DOHH2 (cell line): ENCODE data around the gene DOCK6.
"Not testable (repeated sequence)": the region's sequence is repeated elsewhere in the genome, so short reads cannot be mapped to it uniquely, and the experiment has no call there.

ENCODE experiments used
- H3F3A ChIP-seq: fragments of 200-600 bp; sonication (generic), shearing (Covaris generic); 2 replicates; pipeline ENCODE4 v1.6.0; 2016; ENCODE audit warnings: antibody characterized with exemption, mild to moderate bottlenecking; ENCODE audit not compliant: control insufficient read depth, insufficient read depth
- H3K27ac ChIP-seq: fragments of 200-600 bp; sonication (generic); 2 replicates; pipeline ENCODE4 v1.5.1; 2014; ENCODE audit warnings: low read depth, mild to moderate bottlenecking, low read length, moderate library complexity
- H3K27me3 ChIP-seq: fragments of 200-600 bp; sonication (generic); 2 replicates; pipeline ENCODE4 v1.6.1; 2014; ENCODE audit warnings: mild to moderate bottlenecking, low read length, mixed read lengths; ENCODE audit not compliant: control insufficient read depth
- H3K36me3 ChIP-seq: fragments of 200-600 bp; sonication (generic); 2 replicates; pipeline ENCODE4 v1.6.1; 2014; ENCODE audit warnings: mild to moderate bottlenecking, low read length, moderate library complexity, mixed read lengths; ENCODE audit not compliant: control insufficient read depth
- H3K4me1 ChIP-seq: fragments of 200-600 bp; sonication (generic); 2 replicates; pipeline ENCODE4 v1.6.1; 2014; ENCODE audit warnings: mild to moderate bottlenecking, low read length, mixed read lengths; ENCODE audit not compliant: control insufficient read depth
- H3K4me2 ChIP-seq: fragments of 200-600 bp; sonication (generic); 2 replicates; pipeline ENCODE4 v1.6.0; 2014; ENCODE audit warnings: mild to moderate bottlenecking, low read length, moderate library complexity
- H3K4me3 ChIP-seq: fragments of 200-600 bp; sonication (generic); 2 replicates; pipeline ENCODE4 v1.5.1; 2014; ENCODE audit warnings: mild to moderate bottlenecking, low read length, mixed read lengths
- H3K79me2 ChIP-seq: fragments of 200-600 bp; sonication (generic); 2 replicates; pipeline ENCODE4 v1.6.1; 2014; ENCODE audit warnings: mild to moderate bottlenecking, low read length, mixed read lengths; ENCODE audit not compliant: control insufficient read depth
- H3K9me2 ChIP-seq: fragments of 200-600 bp; sonication (generic); replicated peaks from 2 replicates; pipeline ENCODE4 v1.6.1; 2014; ENCODE audit warnings: mild to moderate bottlenecking, low read length, mixed read lengths; ENCODE audit not compliant: control insufficient read depth
- H3K9me3 ChIP-seq: fragments of 200-600 bp; sonication (generic); 2 replicates; pipeline ENCODE4 v1.6.1; 2014; ENCODE audit warnings: antibody characterized with exemption, low read length, mixed read lengths; ENCODE audit not compliant: control insufficient read depth, insufficient read depth
- H4K20me1 ChIP-seq: fragments of 200-600 bp; sonication (generic); 2 replicates; pipeline ENCODE4 v1.6.0; 2014; ENCODE audit warnings: low read depth, mild to moderate bottlenecking, antibody characterized with exemption, low read length, moderate library complexity; ENCODE audit not compliant: control insufficient read depth, insufficient read depth
- EZH2phosphoT487 ChIP-seq: fragments of 200-600 bp; sonication (generic); IDR thresholded peaks from 2 replicates; pipeline ENCODE4 v1.6.1; 2017; ENCODE audit warnings: borderline replicate concordance, mild to moderate bottlenecking, antibody characterized with exemption, low read length, moderate library complexity, mixed read lengths
- TF ChIP-seq, protein P1 (sequence below): fragments of 200-600 bp; sonication (generic); IDR thresholded peaks from one replicate; pipeline ENCODE4 v1.5.1; 2014; ENCODE audit warnings: antibody characterized with exemption, mild to moderate bottlenecking, low read depth, low read length; ENCODE audit not compliant: poor library complexity, severe bottlenecking

DOCK6 gene

GRCh38 chr19:11164296-11164695 lies 98.0 kb downstream of the DOCK6 start:
- Histone ChIP-seq H3K79me2 (no peaks in the 10 kb centered on the region), H3K27ac (no peak overlapping the region), H3K27me3 (no peaks in the 10 kb centered on the region), H3K4me2 (no peak overlapping the region), H3K9me3 (no peaks in the 10 kb centered on the region), H4K20me1 (no peaks in the 10 kb centered on the region), H3K9me2 (no peaks in the 10 kb centered on the region), H3F3A (peaks cover 5% of the 10 kb centered on the region), H3K36me3 (peaks cover 38% of the 10 kb centered on the region), H3K4me3 (no peak overlapping the region), H3K4me1 (no peaks in the 10 kb centered on the region)
- TF ChIP-seq, protein P1, sequence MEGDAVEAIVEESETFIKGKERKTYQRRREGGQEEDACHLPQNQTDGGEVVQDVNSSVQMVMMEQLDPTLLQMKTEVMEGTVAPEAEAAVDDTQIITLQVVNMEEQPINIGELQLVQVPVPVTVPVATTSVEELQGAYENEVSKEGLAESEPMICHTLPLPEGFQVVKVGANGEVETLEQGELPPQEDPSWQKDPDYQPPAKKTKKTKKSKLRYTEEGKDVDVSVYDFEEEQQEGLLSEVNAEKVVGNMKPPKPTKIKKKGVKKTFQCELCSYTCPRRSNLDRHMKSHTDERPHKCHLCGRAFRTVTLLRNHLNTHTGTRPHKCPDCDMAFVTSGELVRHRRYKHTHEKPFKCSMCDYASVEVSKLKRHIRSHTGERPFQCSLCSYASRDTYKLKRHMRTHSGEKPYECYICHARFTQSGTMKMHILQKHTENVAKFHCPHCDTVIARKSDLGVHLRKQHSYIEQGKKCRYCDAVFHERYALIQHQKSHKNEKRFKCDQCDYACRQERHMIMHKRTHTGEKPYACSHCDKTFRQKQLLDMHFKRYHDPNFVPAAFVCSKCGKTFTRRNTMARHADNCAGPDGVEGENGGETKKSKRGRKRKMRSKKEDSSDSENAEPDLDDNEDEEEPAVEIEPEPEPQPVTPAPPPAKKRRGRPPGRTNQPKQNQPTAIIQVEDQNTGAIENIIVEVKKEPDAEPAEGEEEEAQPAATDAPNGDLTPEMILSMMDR: no peak
- no peak for TF ChIP-seq EZH2phosphoT487

- not testable (repeated sequence) for H3F3A ChIP-seq, H3K79me2 ChIP-seq, H3K27ac ChIP-seq, H4K20me1 ChIP-seq, H3K4me3 ChIP-seq, H3K4me2 ChIP-seq, H3K9me2 ChIP-seq, H3K9me3 ChIP-seq, H3K4me1 ChIP-seq, H3K27me3 ChIP-seq
- H3K36me3 ChIP-seq: peaks cover 13% of the 10 kb centered on the region
These were observed 101.9 kb downstream of the DOCK6 start for GRCh38 chr19:11160440-11160768.

DNA sequence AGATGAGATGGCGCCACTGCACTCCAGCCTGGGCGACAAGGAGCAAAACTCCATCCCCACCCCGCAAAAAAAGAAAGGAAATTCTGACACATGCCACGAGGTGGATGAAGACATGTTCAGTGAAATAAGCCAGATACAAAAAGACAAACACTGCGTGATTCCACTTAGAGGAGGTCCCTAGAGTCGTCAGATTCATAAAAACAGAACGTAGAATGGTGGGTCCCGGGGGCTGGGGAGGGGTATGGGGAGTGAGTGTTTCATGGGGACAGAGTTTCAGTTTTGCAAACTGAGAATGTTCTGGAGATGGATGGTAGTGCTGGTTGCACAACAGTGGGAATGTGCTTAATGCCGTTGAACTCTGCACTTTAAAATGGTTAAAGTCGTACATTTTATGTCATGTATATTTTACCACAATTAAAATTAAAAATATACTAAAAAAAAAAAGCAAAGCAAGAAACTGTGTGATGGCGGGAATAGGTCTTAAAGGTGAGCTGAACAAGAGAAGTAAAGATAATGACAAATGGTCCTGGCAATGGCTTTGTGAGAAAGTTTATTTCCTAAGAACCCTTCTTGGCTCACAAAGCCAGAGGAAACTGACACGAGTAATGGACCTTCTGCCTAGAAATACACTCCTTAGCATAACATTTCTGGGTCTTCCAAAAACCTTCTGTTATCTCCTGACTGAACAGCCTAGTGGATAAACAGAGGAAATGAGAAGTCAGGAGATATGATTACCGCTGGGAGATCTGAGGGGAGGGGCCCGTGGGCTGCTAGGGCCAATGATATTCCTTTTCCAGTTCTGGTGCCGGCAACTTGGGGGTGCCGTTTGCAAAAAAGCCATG lies 102.5 kb downstream of the DOCK6 start:
- Histone ChIP-seq H3K9me2 (no peaks in the 10 kb centered on the region), H4K20me1 (no peaks in the 10 kb centered on the region), H3K4me3 (no peak overlapping the region), H3K36me3 (peaks cover 14% of the 10 kb centered on the region), H3K79me2 (peaks cover 8% of the 10 kb centered on the region), H3K27ac (no peak overlapping the region), H3F3A (peaks cover 5% of the 10 kb centered on the region), H3K9me3 (no peaks in the 10 kb centered on the region), H3K4me2 (no peak overlapping the region), H3K27me3 (no peaks in the 10 kb centered on the region), H3K4me1 (peaks cover 9% of the 10 kb centered on the region)
- no peak for TF ChIP-seq EZH2phosphoT487
- TF ChIP-seq, protein P1: no peak

GRCh38 chr19:11155373-11156120 lies 106.8 kb downstream of the DOCK6 start, which contains the start of gene SPC24:
TSS of gene SPC24 (minus strand) at chr19:11155782. CDS start at chr19:11155776, 6 bp downstream.
- Histone ChIP-seq H3K27me3 (no peaks in the 10 kb centered on the region), H4K20me1 (peaks cover 4% of the 10 kb centered on the region), H3K4me2 (peak within 1 kb of the TSS; percentile 98), H3K36me3 (peaks cover 33% of the 10 kb centered on the region), H3K27ac (peak within 1 kb of the TSS; percentile 66), H3K79me2 (peaks cover 48% of the 10 kb centered on the region), H3K9me2 (no peaks in the 10 kb centered on the region), H3K9me3 (no peaks in the 10 kb centered on the region), H3F3A (peaks cover 5% of the 10 kb centered on the region), H3K4me1 (peaks cover 17% of the 10 kb centered on the region), H3K4me3 (peak within 1 kb of the TSS; percentile 90)
- TF ChIP-seq EZH2phosphoT487: no peak
- TF ChIP-seq, protein P1: peak; percentile 26
